Neural cell (in vitro differentiated cells): ENCODE measurements around the gene HDGF. TPM values are rescaled to one million over a fixed set of nuclear protein-coding genes. Genes with fewer than 3 reads are reported as not detected.

Source experiments
- H2AFZ ChIP-seq: fragments of 200-600, 300-800 bp; sonication (generic), shearing (Covaris generic); 2 replicates; pipeline ENCODE4 v1.6.0; 2014; ENCODE audit warnings: low read depth, mild to moderate bottlenecking, antibody characterized with exemption, low read length, moderate library complexity
- H3F3A ChIP-seq: fragments of 200-600 bp; shearing (Covaris generic); 2 replicates; pipeline ENCODE4 v1.6.1; 2016; ENCODE audit warnings: mild to moderate bottlenecking, moderate library complexity, mixed read lengths, antibody characterized with exemption, low read length; ENCODE audit not compliant: insufficient read depth, poor library complexity, severe bottlenecking
- H3K27ac ChIP-seq: fragments of 200-600, 300-800 bp; sonication (generic), shearing (Covaris generic); 2 replicates; pipeline ENCODE4 v1.5.1; 2014; ENCODE audit warnings: mild to moderate bottlenecking, low read length, moderate library complexity
- H3K27me3 ChIP-seq: fragments of 300-800, 200-600 bp; sonication (generic), shearing (Covaris generic); 2 replicates; pipeline ENCODE4 v1.6.0; 2014; ENCODE audit warnings: mild to moderate bottlenecking, low read depth, low read length, moderate library complexity; ENCODE audit not compliant: insufficient read depth
- H3K36me3 ChIP-seq: fragments of 300-800, 200-600 bp; sonication (generic), shearing (Covaris generic); 2 replicates; pipeline ENCODE4 v1.5.1; 2014; ENCODE audit warnings: mild to moderate bottlenecking, antibody characterized with exemption, low read length, moderate library complexity; ENCODE audit not compliant: insufficient read depth
- H3K4me2 ChIP-seq: fragments of 300-800, 200-600 bp; sonication (generic), shearing (Covaris generic); 2 replicates; pipeline ENCODE4 v1.6.0; 2014; ENCODE audit warnings: mild to moderate bottlenecking, low read length
- H3K4me3 ChIP-seq: fragments of 300-800, 200-600 bp; sonication (generic), shearing (Covaris generic); 2 replicates; pipeline ENCODE4 v1.5.1; 2014; ENCODE audit warnings: mild to moderate bottlenecking, low read length, moderate library complexity
- H3K79me2 ChIP-seq: fragments of 200-600 bp; shearing (Covaris generic); replicated peaks from 2 replicates; pipeline ENCODE4 v1.6.0; 2014; ENCODE audit warnings: mild to moderate bottlenecking, low read length, moderate library complexity; ENCODE audit not compliant: insufficient read depth
- H3K9ac ChIP-seq: fragments of 300-800, 200-600 bp; sonication (generic), shearing (Covaris generic); 2 replicates; pipeline ENCODE4 v1.6.1; 2016; ENCODE audit warnings: mild to moderate bottlenecking, low read length, mixed read lengths
- H3K9me2 ChIP-seq: fragments of 200-600 bp; shearing (Covaris generic); 2 replicates; pipeline ENCODE4 v1.6.1; 2016; ENCODE audit warnings: mild to moderate bottlenecking, low read length, mixed read lengths; ENCODE audit not compliant: insufficient read depth
- H3K9me3 ChIP-seq: fragments of 200-600, 300-800 bp; sonication (generic), shearing (Covaris generic); 2 replicates; pipeline ENCODE4 v1.6.1; 2016; ENCODE audit warnings: mild to moderate bottlenecking, mixed run types, low read length, moderate library complexity, mixed read lengths
- H4K20me1 ChIP-seq: fragments of 200-600 bp; shearing (Covaris generic); 2 replicates; pipeline ENCODE4 v1.6.1; 2016; ENCODE audit warnings: mild to moderate bottlenecking, mixed run types; ENCODE audit not compliant: insufficient read depth
- EP300 ChIP-seq: fragments of 450-650 bp; conservative IDR thresholded peaks from 2 replicates; pipeline ENCODE4 v1.6.1; 2014; ENCODE audit warnings: antibody characterized with exemption, mild to moderate bottlenecking, moderate library complexity; ENCODE audit not compliant: poor library complexity, severe bottlenecking
- EZH2 ChIP-seq: fragments of 200-600, 300-800 bp; shearing (Covaris generic), sonication (generic); IDR thresholded peaks from 2 replicates; pipeline ENCODE4 v1.6.1; 2014; ENCODE audit warnings: antibody characterized with exemption, low read length, borderline replicate concordance, mild to moderate bottlenecking; ENCODE audit not compliant: insufficient read depth, poor library complexity, severe bottlenecking
- MXI1 ChIP-seq: fragments of 450-650 bp; conservative IDR thresholded peaks from 2 replicates; pipeline ENCODE4 v1.6.1; 2014; ENCODE audit warnings: antibody characterized with exemption, mild to moderate bottlenecking; ENCODE audit not compliant: poor library complexity, severe bottlenecking
- POLR2AphosphoS5 ChIP-seq: IDR thresholded peaks from 2 replicates; pipeline ENCODE4 v1.6.1; 2012
- RAD21 ChIP-seq: fragments of 450-650 bp; conservative IDR thresholded peaks from 2 replicates; pipeline ENCODE4 v1.6.1; 2014; ENCODE audit warnings: antibody characterized with exemption, mild to moderate bottlenecking, moderate library complexity
- SMC3 ChIP-seq: fragments of 450-650 bp; conservative IDR thresholded peaks from 2 replicates; pipeline ENCODE4 v1.6.1; 2014; ENCODE audit warnings: antibody characterized with exemption, mild to moderate bottlenecking, moderate library complexity; ENCODE audit not compliant: poor library complexity
- TAF1 ChIP-seq: IDR thresholded peaks from 2 replicates; pipeline ENCODE4 v1.6.1; 2012; ENCODE audit warnings: low read depth
- polyA plus RNA-seq: library from polyadenylated mRNA; depleted of rRNA; stranded (reverse); fragments of >200 nt; gene quantifications from 2 replicates; pipeline ENCODE4 v1.2.3, GENCODE V29; 2014
- TF ChIP-seq, protein P1 (sequence below): IDR thresholded peaks from 2 replicates; pipeline ENCODE4 v1.6.1; 2012; ENCODE audit warnings: borderline replicate concordance
- TF ChIP-seq, protein P2 (sequence below): fragments of 450-650 bp; IDR thresholded peaks from 2 replicates; pipeline ENCODE4 v1.5.1; 2014; ENCODE audit warnings: antibody characterized with exemption, mild to moderate bottlenecking, moderate library complexity; ENCODE audit not compliant: poor library complexity, severe bottlenecking

The HDGF gene
- polyA plus RNA-seq, 1 donor from 2014 or later: 138 TPM

DNA sequence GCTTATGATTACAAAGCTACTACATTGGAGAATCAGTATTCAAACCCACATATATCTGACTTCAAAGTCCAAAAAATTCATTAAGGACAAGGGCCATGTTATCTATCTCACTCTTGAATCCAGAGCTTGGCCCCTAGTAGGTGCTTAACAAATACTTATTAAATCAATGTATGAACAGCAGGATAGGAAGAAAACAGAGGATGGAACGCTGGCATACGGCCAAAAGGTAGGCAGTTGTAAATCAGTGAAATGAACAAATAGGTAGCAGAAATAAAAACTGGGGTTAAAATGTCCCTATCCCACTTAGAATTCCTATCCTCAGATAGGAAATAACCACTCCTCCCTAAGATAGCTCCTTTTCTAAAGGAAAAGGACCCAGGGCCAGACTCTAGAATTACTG lies 12.6 kb downstream of the HDGF start:
- no peak overlapping the region for H3K27ac ChIP-seq
- no peaks in the 10 kb centered on the region for H3K9me2 ChIP-seq
- no peaks in the 10 kb centered on the region for H3K9me3 ChIP-seq
- H3F3A ChIP-seq: no peaks in the 10 kb centered on the region
- no peak overlapping the region for H3K4me3 ChIP-seq
- no peak overlapping the region for H3K4me2 ChIP-seq
- no peak overlapping the region for H3K9ac ChIP-seq
- no peaks in the 10 kb centered on the region for H3K36me3 ChIP-seq
- no peaks in the 10 kb centered on the region for H4K20me1 ChIP-seq
- H2AFZ ChIP-seq: no peak overlapping the region
- H3K79me2 ChIP-seq: no peaks in the 10 kb centered on the region
- TF ChIP-seq RAD21 (no peak), EP300 (no peak), MXI1 (no peak), TAF1 (no peak), SMC3 (no peak)
- TF ChIP-seq, protein P1, sequence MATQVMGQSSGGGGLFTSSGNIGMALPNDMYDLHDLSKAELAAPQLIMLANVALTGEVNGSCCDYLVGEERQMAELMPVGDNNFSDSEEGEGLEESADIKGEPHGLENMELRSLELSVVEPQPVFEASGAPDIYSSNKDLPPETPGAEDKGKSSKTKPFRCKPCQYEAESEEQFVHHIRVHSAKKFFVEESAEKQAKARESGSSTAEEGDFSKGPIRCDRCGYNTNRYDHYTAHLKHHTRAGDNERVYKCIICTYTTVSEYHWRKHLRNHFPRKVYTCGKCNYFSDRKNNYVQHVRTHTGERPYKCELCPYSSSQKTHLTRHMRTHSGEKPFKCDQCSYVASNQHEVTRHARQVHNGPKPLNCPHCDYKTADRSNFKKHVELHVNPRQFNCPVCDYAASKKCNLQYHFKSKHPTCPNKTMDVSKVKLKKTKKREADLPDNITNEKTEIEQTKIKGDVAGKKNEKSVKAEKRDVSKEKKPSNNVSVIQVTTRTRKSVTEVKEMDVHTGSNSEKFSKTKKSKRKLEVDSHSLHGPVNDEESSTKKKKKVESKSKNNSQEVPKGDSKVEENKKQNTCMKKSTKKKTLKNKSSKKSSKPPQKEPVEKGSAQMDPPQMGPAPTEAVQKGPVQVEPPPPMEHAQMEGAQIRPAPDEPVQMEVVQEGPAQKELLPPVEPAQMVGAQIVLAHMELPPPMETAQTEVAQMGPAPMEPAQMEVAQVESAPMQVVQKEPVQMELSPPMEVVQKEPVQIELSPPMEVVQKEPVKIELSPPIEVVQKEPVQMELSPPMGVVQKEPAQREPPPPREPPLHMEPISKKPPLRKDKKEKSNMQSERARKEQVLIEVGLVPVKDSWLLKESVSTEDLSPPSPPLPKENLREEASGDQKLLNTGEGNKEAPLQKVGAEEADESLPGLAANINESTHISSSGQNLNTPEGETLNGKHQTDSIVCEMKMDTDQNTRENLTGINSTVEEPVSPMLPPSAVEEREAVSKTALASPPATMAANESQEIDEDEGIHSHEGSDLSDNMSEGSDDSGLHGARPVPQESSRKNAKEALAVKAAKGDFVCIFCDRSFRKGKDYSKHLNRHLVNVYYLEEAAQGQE: no peak
- TF ChIP-seq, protein P2, sequence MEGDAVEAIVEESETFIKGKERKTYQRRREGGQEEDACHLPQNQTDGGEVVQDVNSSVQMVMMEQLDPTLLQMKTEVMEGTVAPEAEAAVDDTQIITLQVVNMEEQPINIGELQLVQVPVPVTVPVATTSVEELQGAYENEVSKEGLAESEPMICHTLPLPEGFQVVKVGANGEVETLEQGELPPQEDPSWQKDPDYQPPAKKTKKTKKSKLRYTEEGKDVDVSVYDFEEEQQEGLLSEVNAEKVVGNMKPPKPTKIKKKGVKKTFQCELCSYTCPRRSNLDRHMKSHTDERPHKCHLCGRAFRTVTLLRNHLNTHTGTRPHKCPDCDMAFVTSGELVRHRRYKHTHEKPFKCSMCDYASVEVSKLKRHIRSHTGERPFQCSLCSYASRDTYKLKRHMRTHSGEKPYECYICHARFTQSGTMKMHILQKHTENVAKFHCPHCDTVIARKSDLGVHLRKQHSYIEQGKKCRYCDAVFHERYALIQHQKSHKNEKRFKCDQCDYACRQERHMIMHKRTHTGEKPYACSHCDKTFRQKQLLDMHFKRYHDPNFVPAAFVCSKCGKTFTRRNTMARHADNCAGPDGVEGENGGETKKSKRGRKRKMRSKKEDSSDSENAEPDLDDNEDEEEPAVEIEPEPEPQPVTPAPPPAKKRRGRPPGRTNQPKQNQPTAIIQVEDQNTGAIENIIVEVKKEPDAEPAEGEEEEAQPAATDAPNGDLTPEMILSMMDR: no peak
- no peaks in the 10 kb centered on the region for H3K27me3 ChIP-seq

DNA sequence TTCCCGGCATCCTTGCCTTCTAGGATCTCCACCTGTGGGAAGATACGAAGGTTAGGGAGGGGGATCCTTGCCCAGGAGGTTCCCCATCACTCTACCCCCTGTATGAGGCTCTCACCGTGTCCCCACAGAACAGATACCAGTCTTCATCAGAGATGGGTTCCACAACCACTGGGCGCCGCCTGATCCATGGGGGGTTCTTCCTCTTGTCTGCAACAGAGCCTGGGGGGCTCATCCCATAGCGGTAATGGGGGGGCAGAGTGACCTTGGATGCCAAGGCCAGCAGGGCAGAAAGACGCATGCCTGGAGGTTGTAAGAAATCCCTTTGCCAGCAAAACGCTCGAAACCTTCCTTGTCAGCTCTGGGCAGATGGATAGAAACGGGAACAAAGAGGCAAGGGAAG lies 13.1 kb downstream of the HDGF start:
- Histone ChIP-seq H3K79me2 (no peaks in the 10 kb centered on the region), H3K9ac (no peak overlapping the region), H3K4me2 (no peak overlapping the region), H3K27me3 (no peaks in the 10 kb centered on the region), H3K9me2 (no peaks in the 10 kb centered on the region), H3K36me3 (no peaks in the 10 kb centered on the region), H4K20me1 (no peaks in the 10 kb centered on the region), H2AFZ (no peak overlapping the region), H3K9me3 (no peaks in the 10 kb centered on the region), H3K4me3 (no peak overlapping the region), H3F3A (no peaks in the 10 kb centered on the region), H3K27ac (no peak overlapping the region)
- TF ChIP-seq, protein P1: no peak
- TF ChIP-seq EP300 (no peak), SMC3 (no peak), TAF1 (no peak), MXI1 (no peak), RAD21 (no peak), POLR2AphosphoS5 (no peak), EZH2 (no peak)
- TF ChIP-seq, protein P2: no peak
